ENCODE data around the gene PRRG3. TPM values are rescaled to one million over a fixed set of nuclear protein-coding genes. Genes with fewer than 3 reads are reported as not detected.

PRRG3 gene
- total and polyA plus RNA-seq, 2 donors (not counting 3 experiments of a cell fraction or from before 2014, with no cell fraction given): not detected

DNA sequence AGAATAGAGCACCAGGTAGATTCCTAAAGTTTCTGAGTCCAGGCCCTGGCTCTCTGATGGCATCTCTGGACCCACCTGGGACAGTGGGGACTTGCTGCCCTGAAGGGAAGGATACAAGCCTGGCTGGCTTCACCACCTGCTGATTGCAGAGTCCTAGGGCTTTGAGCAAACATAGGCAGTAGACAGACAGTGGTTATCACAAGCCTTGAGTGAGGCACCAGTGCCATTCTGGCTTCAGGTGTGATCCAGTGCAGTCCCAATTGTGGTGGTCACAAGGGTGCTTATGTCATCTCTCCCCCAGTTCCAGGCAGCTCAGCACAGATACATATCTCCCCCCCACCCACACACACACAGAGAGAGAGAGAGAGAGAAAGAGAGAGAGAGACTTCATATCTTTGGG is 6.6 kb upstream of the PRRG3 start:
- no peak for TF ChIP-seq GATA2 (IDR thresholded peaks at IDR 0.05; ENCODE audit: insufficient read depth, insufficient read length, low read depth, low read length)
- no peak for TF ChIP-seq EZH2 (IDR thresholded peaks at IDR 0.05; ENCODE audit: borderline replicate concordance, low read depth, low read length, severe bottlenecking)
- no peak for TF ChIP-seq POLR2AphosphoS5 (IDR thresholded peaks at IDR 0.05; ENCODE audit: insufficient read depth, low read depth, low read length)
- no peak for TF ChIP-seq JUN (IDR thresholded peaks at IDR 0.05; ENCODE audit: borderline replicate concordance, insufficient read depth, insufficient read length, low read depth)
- TF ChIP-seq MAX (IDR thresholded peaks at IDR 0.05; ENCODE audit: insufficient read depth, insufficient read length): no peak
- no peak for TF ChIP-seq POLR2A (IDR thresholded peaks at IDR 0.05; ENCODE audit: low read depth, low read length)
- no peak for TF ChIP-seq FOS (IDR thresholded peaks at IDR 0.05; ENCODE audit: borderline replicate concordance, insufficient read depth, low read length)
- TF ChIP-seq CTCF (IDR thresholded peaks at IDR 0.05; ENCODE audit: extremely low read depth in 1 of 2, insufficient read depth in 1 of 2, low read depth in 1 of 2, low read length in 2 of 2): no peak
- TF ChIP-seq MYC (IDR thresholded peaks at IDR 0.05; ENCODE audit: low read depth, low read length): no peak
- H2AFZ ChIP-seq (ENCODE audit: low read depth, low read length): no peak overlapping the region
- CTCF ChIA-PET: no interaction called here
- H3K9me1 ChIP-seq (replicated peaks; ENCODE audit: control insufficient read depth, extremely low read depth, insufficient read depth, low read length): no peaks in the 10 kb centered on the region
- no peak overlapping the region for H3K4me3 ChIP-seq (replicated peaks in 1 of 3; ENCODE audit: insufficient read depth in 1 of 3, low read depth in 1 of 3, low read length in 3 of 3)
- FAIRE-seq (no peak), DNase-seq (ENCODE audit: low read depth, low spot score) (no peak)
- intact Hi-C loops (cut with micrococcal nuclease): no loop called here
- H3K9me3 ChIP-seq (replicated peaks; ENCODE audit: control insufficient read depth, insufficient read depth, low read length): no peaks in the 10 kb centered on the region
- BruUV-seq (replicated peaks): no TSS peak
- no peaks in the 10 kb centered on the region for H3K79me2 ChIP-seq (ENCODE audit: control insufficient read depth, insufficient read depth, low read length)
- dilution Hi-C loops (cut with MboI; ENCODE audit: extremely low pct_ligation_motif_present, low sequenced_read_pairs): no loop called here
- H3K27me3 ChIP-seq (ENCODE audit: control insufficient read depth in 2 of 2, insufficient read depth in 2 of 2, low read length in 2 of 2): no peaks in the 10 kb centered on the region
- POLR2A ChIA-PET: no interaction called here
- no peak overlapping the region for H3K9ac ChIP-seq (replicated peaks; ENCODE audit: extremely low read depth, insufficient read depth, low read length)
- no peaks in the 10 kb centered on the region for H3K4me1 ChIP-seq (ENCODE audit: control insufficient read depth, extremely low read depth, insufficient read depth, low read length)
- H3K36me3 ChIP-seq (ENCODE audit: control insufficient read depth in 2 of 2, extremely low read depth in 1 of 2, insufficient read depth in 2 of 2, low read length in 2 of 2): no peaks in the 10 kb centered on the region
- no peak overlapping the region for H3K27ac ChIP-seq (ENCODE audit: insufficient read depth, low read depth, low read length)
- H4K20me1 ChIP-seq (replicated peaks; ENCODE audit: control insufficient read depth, extremely low read depth, insufficient read depth, low read length): no peaks in the 10 kb centered on the region
- H3K4me2 ChIP-seq (ENCODE audit: insufficient read depth, low read length): no peak overlapping the region
